ENCODE results near the gene PSPC1. TPM values are rescaled to one million over a fixed set of nuclear protein-coding genes. Genes with fewer than 3 reads are reported as not detected.
"Not testable (repeated sequence)": the region's sequence is repeated elsewhere in the genome, so short reads cannot be mapped to it uniquely, and the experiment has no call there.

Gene PSPC1
- total RNA-seq, result 28.8 TPM
- long read RNA-seq, transcript PSPC1-201 (9 exons, 2,407 nt), result major isoform, 22 of 43 reads
- long read RNA-seq, transcript PSPC1-204 (8 exons, 1,709 nt), result minor isoform, 7 of 43 reads
- long read RNA-seq, partial matches to known transcripts, result 4 of 43 reads
- long read RNA-seq, other reads (novel, unspliced or antisense), result 6 of 43 reads

GRCh38 chr13:19782727-19783682 lies at the start of gene PSPC1:
Gene PSPC1 (minus strand): TSS chr13:19782945. CDS start chr13:19782757, 188 bp downstream.
- intact Hi-C loops (cut with DNase I), result loop anchor here (2.0 to 5.0 kb wide), 3 partner anchors 80 to 176 kb away; partner anchors contain the start of genes MPHOSPH8, ZMYM2 and ZMYM5
- peak; percentile 98 for DNase-seq (ENCODE audit: low spot score)

GRCh38 chr13:19822673-19823072 lies 39.9 kb upstream of the PSPC1 start:
- DNase-seq (ENCODE audit: low spot score), result no peak
- intact Hi-C loops (cut with DNase I), result no loop called here

GRCh38 chr13:19818223-19818842 lies 35.6 kb upstream of the PSPC1 start:
- peak; percentile 76 for DNase-seq (ENCODE audit: low spot score)
- intact Hi-C loops (cut with DNase I), result no loop called here

- intact Hi-C loops (cut with DNase I), result no loop called here
- no peak for DNase-seq (ENCODE audit: low spot score)
These were observed 34.9 kb upstream of the PSPC1 start for GRCh38 chr13:19817510-19818158.

GRCh38 chr13:19817106-19817505 lies 34.4 kb upstream of the PSPC1 start:
- DNase-seq (ENCODE audit: low spot score), result no peak
- intact Hi-C loops (cut with DNase I), result no loop called here

GRCh38 chr13:19815842-19816241 lies 33.1 kb upstream of the PSPC1 start:
- DNase-seq (ENCODE audit: low spot score); intact Hi-C loops (cut with DNase I): not testable (repeated sequence)

- intact Hi-C loops (cut with DNase I), result no loop called here
- no peak for DNase-seq (ENCODE audit: low spot score)
These were observed 28.5 kb upstream of the PSPC1 start for GRCh38 chr13:19810996-19811881.

GRCh38 chr13:19810151-19810550 lies 27.4 kb upstream of the PSPC1 start:
- intact Hi-C loops (cut with DNase I), result no loop called here
- no peak for DNase-seq (ENCODE audit: low spot score)

- intact Hi-C loops (cut with DNase I), result no loop called here
- DNase-seq (ENCODE audit: low spot score), result no peak
These were observed 23.0 kb upstream of the PSPC1 start for GRCh38 chr13:19805765-19806164.

- DNase-seq (ENCODE audit: low spot score), result no peak
- intact Hi-C loops (cut with DNase I), result no loop called here
These were observed 13.2 kb upstream of the PSPC1 start for GRCh38 chr13:19795956-19796355.

- no peak for DNase-seq (ENCODE audit: low spot score)
- intact Hi-C loops (cut with DNase I), result no loop called here
These were observed 11.9 kb upstream of the PSPC1 start for GRCh38 chr13:19794631-19795030.

GRCh38 chr13:19791953-19792537 lies 9.3 kb upstream of the PSPC1 start:
- DNase-seq (ENCODE audit: low spot score), result peak; percentile 22
- intact Hi-C loops (cut with DNase I), result no loop called here

- intact Hi-C loops (cut with DNase I), result loop anchor here (2.0 to 5.0 kb wide), 3 partner anchors 81 to 177 kb away; partner anchors contain the start of genes MPHOSPH8, ZMYM2 and ZMYM5
- peak; percentile 78 for DNase-seq (ENCODE audit: low spot score)
These were observed 557 bp downstream of the PSPC1 start for GRCh38 chr13:19782049-19782726.

- peak; percentile 12 for DNase-seq (ENCODE audit: low spot score)
- intact Hi-C loops (cut with DNase I), result loop anchor here (5.0 kb wide), 1 partner anchor 149 kb away; the partner anchor contains the start of gene MPHOSPH8
These were observed 1.2 kb downstream of the PSPC1 start for GRCh38 chr13:19781526-19781925.

- peak; percentile 36 for DNase-seq (ENCODE audit: low spot score)
- intact Hi-C loops (cut with DNase I), result loop anchor here (5.0 kb wide), 1 partner anchor 149 kb away; the partner anchor contains the start of gene MPHOSPH8
These were observed 1.9 kb downstream of the PSPC1 start for GRCh38 chr13:19780753-19781418.

GRCh38 chr13:19772306-19772705 lies 10.4 kb downstream of the PSPC1 start:
- intact Hi-C loops (cut with DNase I), result no loop called here

GRCh38 chr13:19769854-19770253 lies 12.9 kb downstream of the PSPC1 start:
- intact Hi-C loops (cut with DNase I), result no loop called here
- no peak for DNase-seq (ENCODE audit: low spot score)

More at GRCh38 chr13:19772306-19772705, 10.4 kb downstream of the PSPC1 start:
- DNase-seq (ENCODE audit: low spot score), result peak; percentile 20

Data from cardiac septum (tissue), 1 donor.